DMS153 treated with DMSO at 0.1 percent for 48 hours (cell line): Measurements from ENCODE around the gene SNX25.

Source experiments
- DNase-seq: peaks from one replicate; lab custom pipeline; 2025; ENCODE audit not compliant: unreplicated experiment; lab: John Stamatoyannopoulos, UW

The SNX25 gene

DNA sequence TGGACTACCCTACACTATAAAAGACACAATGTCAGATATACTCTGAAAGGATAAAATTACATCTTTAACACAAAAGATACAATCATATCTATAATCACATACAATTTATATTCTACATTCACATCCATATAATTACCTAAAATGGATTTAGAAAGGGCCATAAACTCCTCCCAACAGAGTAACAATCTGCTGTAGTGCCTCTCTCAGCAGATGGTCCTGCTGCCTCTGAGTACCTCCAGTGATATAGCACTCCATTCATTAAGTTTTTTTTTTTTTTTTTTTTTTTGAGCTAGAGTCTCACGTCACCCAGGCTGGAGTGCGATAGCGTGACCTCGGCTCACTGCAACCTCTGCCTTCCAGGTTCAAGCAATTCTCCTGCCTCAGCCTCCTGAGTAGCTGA, 194.6 kb downstream of the SNX25 start:
- DNase-seq, result no peak

DNA sequence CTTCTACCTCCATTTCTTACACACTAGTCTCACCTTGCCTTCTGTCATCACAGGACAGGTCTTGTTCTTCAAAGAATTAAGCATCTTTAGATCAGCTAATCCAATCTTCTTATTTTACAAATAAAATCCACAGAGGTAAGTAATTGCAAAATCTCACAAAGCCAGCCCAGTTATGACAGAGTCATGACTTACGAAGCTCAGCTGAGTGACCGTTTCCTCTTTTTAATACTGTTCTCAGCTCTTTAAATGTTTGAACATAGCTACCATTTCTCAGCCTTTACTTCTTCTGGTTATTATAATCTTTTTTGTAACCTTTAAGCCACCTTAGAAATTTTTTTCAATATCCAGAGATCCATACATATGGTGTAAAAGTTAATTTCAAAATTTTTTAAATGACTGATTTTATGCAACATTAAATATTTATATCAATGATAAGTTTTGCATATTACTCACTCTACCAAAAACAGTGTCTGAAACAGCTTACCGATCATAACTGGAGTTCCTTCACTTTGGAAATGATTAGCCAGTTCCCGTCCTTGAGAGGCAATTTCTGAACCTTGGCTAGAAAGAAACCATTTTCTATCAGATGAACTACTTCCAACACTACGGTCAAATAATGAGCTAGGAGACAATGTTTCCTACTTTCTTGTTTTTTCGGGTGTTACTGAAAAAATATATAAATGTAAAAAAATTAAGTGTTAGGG, 196.1 kb downstream of the SNX25 start:
- DNase-seq, result no peak

DNA sequence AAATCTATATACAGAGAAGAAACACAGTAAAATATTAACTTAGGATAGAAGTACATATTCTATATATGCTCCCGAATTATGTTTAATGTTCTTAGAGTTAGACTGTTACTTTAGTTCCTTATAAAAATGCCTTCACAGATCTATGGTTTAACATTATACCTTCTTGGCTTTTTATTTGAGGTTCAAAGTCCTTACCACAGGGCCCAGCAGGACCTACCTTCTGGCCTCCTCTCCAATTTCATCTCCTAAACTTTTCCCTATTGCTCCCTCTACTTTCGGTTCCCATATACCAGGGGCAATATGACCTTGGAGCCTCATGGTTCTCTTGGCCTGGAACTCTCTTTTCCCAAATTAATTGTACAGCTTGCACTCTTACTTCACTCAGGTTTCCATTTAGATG, 199.0 kb downstream of the SNX25 start:
- DNase-seq, result no peak

DNA sequence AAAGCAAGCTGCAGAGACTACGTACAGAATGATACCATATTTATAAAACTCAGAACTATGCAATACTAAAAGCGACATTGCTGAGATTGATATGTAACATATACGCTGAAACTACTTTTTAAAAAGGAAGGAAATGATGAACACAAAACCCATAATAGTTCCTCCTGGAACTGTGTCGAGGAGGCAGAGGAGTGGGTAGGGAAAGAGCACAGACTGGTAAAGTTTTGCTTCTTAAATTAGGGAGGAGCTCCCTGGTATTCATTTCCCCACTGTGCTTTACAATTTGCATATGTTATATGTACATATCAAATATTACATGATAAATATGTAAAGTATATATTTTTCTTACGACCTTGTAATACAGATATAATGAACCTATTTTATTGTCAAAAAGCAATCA, 202.5 kb downstream of the SNX25 start:
- no peak for DNase-seq

DNA sequence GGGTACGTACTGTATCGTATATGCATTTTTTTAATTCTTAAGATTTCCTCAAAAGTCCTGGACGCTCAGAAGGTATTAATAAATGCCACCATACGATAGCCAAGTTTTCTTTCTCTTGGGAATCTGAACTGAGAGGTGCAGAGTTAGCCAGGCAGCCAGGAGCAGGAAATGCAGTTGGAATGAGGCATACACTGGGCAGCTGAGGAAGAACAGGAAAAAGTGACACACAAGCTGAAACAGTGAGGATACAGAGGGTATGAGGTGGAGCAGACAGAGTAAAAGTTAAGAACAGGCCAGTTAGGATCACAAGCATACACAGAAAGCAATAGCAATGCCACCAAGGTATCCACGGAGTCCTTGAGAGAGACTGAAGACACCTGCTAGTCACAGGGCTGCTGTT, 203.0 kb downstream of the SNX25 start:
- no peak for DNase-seq
